GM18951 (cell line): ENCODE measurements around the gene ARG2.
A peak's percentile ranks its signal among the peaks of the same experiment; 100 is the strongest.

Experiments used
- POLR2A ChIP-seq: IDR thresholded peaks from 4 replicates; pipeline ENCODE4 v1.6.1; 2011; ENCODE audit warnings: mild to moderate bottlenecking; ENCODE audit not compliant: insufficient read length, insufficient read depth; ENCODE audit errors: extremely low read depth
- in situ Hi-C: fragments of 300-500 bp; cut with MboI; formaldehyde crosslinking; loops from one replicate; pipeline ENCODE4 v1.12.0; 2022; ENCODE audit warnings: low sequenced_read_pairs, mixed read lengths, inconsistent platforms; ENCODE audit not compliant: unreplicated experiment

ARG2 gene

GRCh38 chr14:67666750-67667449, 47.2 kb downstream of the ARG2 start:
- in situ Hi-C loops = loop anchor here (10.0 kb wide), 1 partner anchor 82 kb away; no protein-coding TSS in a partner anchor
- TF ChIP-seq POLR2A = no peak

- in situ Hi-C loops = loop anchor here (10.0 kb wide), 1 partner anchor 84 kb away; no protein-coding TSS in a partner anchor
- no peak for TF ChIP-seq POLR2A
Observed at GRCh38 chr14:67668559-67668958, 48.8 kb downstream of the ARG2 start.

GRCh38 chr14:67673451-67673850, 53.7 kb downstream of the ARG2 start:
- TF ChIP-seq POLR2A = no peak
- in situ Hi-C loops = no loop called here

DNA sequence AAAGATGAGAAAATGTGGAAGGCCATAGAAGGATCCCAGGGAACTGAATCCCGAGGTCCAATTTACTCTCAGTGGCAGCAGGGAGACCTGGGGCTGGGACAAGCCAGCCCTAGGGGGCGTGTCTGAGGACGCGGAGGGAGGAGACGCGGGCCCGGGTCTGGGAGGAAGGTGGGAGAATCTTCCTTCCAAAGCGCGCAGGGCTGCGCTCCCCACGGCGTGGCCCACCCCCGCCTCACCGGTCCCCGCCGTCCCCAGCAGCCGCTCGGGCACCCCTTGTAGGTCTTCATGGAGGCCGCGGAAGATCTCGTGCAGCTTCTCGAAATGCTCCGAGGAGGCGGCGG, 54.4 kb downstream of the ARG2 start:
- in situ Hi-C loops = no loop called here
- no peak for TF ChIP-seq POLR2A

DNA sequence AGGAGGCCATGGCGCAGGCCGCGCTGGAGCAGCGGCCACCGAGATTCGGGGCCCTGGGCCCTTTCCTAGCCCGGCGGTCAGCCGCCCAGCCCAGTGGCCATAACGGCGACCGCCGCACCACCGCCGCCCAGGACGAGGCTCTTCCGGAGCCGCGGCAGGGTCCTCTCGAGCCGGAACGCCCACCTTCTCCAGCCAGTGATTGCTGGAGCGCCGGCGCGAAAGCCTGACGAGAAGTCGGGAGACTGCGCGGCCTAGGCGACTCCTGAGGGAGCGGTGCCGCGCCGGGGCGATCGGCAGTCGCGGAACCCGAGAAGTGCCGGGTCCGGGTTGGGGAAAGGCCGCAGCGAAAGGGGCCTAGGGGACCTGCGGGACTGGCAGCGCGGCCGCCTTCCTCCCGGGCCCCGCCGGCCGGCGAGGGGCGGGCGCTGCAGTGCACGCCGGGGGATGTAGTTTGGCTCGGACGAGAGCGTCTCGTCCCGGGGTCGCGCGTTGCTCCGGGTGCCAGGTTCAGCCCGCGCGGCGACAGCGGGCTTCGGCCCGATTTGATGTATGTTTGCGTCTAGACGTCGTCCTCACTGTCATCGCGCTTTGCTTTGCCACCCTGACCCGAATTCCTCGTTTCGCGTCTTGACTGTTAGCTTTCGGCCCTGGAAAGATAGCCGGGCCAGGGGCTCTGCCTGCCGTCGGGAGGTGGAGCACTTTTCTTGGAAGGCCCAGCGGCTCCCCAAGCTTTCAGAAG, 54.9 kb downstream of the ARG2 start, which contains the start of gene VTI1B:
TSS of gene VTI1B (minus strand) at position 153 of the 739 bp plus-strand sequence. CDS start at position 10, 143 bp downstream.
- in situ Hi-C loops = no loop called here
- peak; percentile 83 for TF ChIP-seq POLR2A

DNA sequence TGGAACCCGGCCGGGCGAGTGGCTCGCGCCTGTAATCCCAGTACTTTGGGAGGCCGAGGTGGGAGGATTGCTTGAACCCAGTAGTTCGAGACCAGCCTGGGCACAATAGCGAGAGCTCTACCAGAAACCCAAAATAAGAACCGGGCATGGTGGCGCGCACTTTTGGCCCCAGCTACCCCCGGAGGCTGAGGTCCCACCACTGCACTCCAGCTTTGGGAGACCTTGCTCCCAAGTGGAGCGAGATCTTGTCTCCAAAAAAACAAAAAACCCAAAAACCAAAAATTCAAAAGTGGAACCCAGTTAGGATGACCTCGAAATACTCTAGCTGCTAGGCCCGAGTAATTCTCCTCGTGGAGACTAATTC, 55.5 kb downstream of the ARG2 start:
- TF ChIP-seq POLR2A = no peak
- in situ Hi-C loops = no loop called here

DNA sequence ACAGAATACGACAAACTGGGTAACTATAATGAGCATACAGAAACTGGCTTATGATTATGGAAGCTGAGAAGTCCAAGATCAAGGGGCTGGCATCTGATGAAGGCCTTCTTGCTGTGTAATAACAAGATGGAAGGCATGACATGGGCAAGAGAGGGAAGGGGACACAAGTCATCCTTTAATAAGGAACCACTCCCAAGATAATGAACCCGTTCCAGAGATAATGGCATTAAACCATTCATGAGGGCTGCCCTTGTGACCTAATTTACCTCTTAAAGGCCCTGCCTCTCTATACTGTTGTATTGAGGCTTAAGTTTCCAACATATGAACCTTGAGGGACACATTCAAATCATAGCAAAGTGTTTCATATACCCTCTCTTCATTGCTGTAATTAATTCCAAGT, 59.3 kb downstream of the ARG2 start:
- no peak for TF ChIP-seq POLR2A
- in situ Hi-C loops = no loop called here

GRCh38 chr14:67680121-67680602, 60.4 kb downstream of the ARG2 start:
- in situ Hi-C loops = no loop called here
- no peak for TF ChIP-seq POLR2A

DNA sequence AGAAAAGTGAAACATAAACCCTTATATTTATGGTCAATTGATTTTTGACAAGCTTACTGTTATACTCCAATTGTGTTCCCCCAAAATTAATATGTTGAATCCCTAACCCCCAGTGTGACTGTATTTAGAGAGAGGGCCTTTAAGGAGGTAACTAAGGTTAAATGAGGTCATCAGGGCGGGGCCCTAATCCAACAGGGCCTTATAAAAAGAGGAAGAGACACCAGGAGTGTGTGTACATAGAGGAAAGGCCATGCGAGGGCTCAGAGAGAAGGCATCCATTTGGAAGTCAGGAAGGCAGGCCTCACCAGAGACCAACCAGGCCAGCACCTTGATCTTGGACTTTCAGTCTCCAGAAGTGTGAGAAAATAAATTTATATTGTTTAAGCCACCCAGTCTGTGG, 61.2 kb downstream of the ARG2 start:
- no peak for TF ChIP-seq POLR2A
- in situ Hi-C loops = no loop called here

DNA sequence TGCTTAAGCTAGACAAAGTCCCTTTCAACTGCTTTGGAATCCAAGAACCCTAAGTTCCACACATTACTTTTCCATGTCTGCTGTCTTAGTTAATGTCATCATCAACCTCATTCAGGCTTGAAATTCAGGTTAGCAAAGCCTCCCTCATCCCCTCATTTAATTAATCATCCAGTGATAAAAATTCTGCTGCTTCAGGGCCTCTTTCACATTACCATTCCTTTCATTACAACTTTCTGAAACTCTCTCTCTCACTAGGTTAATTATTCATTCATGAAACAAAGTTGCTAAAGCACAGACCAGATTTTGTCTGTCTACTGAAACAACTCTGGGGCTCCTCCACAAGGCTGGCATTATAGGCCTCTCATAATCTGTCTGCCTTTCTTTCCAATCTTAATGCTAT, 64.1 kb downstream of the ARG2 start:
- no peak for TF ChIP-seq POLR2A
- in situ Hi-C loops = no loop called here

- TF ChIP-seq POLR2A = no peak
- in situ Hi-C loops = no loop called here
Observed at GRCh38 chr14:67690011-67690410, 70.3 kb downstream of the ARG2 start.

- TF ChIP-seq POLR2A = peak; percentile 67
- in situ Hi-C loops = no loop called here
Observed at GRCh38 chr14:67694791-67695393, 75.2 kb downstream of the ARG2 start.

GRCh38 chr14:67695394-67695949, 75.8 kb downstream of the ARG2 start, which contains the start of gene RDH11:
TSS of gene RDH11 (minus strand) at chr14:67695764. CDS start at chr14:67695703, 61 bp downstream.
- in situ Hi-C loops = no loop called here
- peak; percentile 91 for TF ChIP-seq POLR2A
